WTC11 (cell line): Measurements from ENCODE around the gene ATG2B. TPM values are rescaled to one million over a fixed set of nuclear protein-coding genes. Genes with fewer than 3 reads are reported as not detected.

Experiments
- ATAC-seq: fragments of 200-7000 bp; cut with Tn5 transposase; 2 replicates; pipeline ENCODE4 v1.10.0; 2021; ENCODE audit warnings: mild to moderate bottlenecking, moderate library complexity
- CTCF ChIA-PET: fragments of 300-600 bp; sonication (Branson Sonifier 250); formaldehyde crosslinking; loops from one replicate; lab custom pipeline; 2021; ENCODE audit warnings: antibody characterized with exemption; lab: Charles Lee
- POLR2A ChIA-PET: fragments of 350-600 bp; sonication (Branson Sonifier 250); formaldehyde crosslinking; loops from one replicate; lab custom pipeline; 2021; ENCODE audit warnings: antibody characterized with exemption; lab: Charles Lee
- DNase-seq: peaks from one replicate; pipeline ENCODE4 v3.0.0; 2021; ENCODE audit warnings: low spot score
- H3K27ac Mint-ChIP-seq: 2 replicates; pipeline ENCODE4 v1.8.0; 2021; ENCODE audit warnings: mixed read lengths
- H3K27me3 Mint-ChIP-seq: 2 replicates; pipeline ENCODE4 v1.8.0; 2021; ENCODE audit warnings: low read depth, mild to moderate bottlenecking, moderate library complexity, mixed read lengths
- H3K36me3 Mint-ChIP-seq: 2 replicates; pipeline ENCODE4 v1.8.0; 2021; ENCODE audit warnings: mixed read lengths
- H3K4me1 Mint-ChIP-seq: 2 replicates; pipeline ENCODE4 v1.8.0; 2022; ENCODE audit warnings: mixed read lengths
- H3K4me3 Mint-ChIP-seq: 2 replicates; pipeline ENCODE4 v1.8.0; 2021; ENCODE audit warnings: mild to moderate bottlenecking, moderate library complexity, mixed read lengths
- H3K9me3 Mint-ChIP-seq: 2 replicates; pipeline ENCODE4 v1.8.0; 2021; ENCODE audit warnings: mixed read lengths
- AR ChIP-seq: fragments of 250-450 bp; sonication (Bioruptor Pico); IDR thresholded peaks from 2 replicates; pipeline ENCODE4 v1.9.0; 2021; ENCODE audit warnings: mild to moderate bottlenecking
- CREM ChIP-seq: sonication (generic); formaldehyde crosslinking; IDR thresholded peaks from 2 replicates; pipeline ENCODE4 v1.8.1; 2022; ENCODE audit warnings: mild to moderate bottlenecking, missing genetic modification reagents, moderate library complexity
- ESRRA ChIP-seq: sonication (generic); formaldehyde crosslinking; IDR thresholded peaks from 2 replicates; pipeline ENCODE4 v1.8.1; 2022; ENCODE audit warnings: mild to moderate bottlenecking, missing genetic modification reagents, borderline replicate concordance
- HMGA2 ChIP-seq: fragments of 250-450 bp; sonication (Bioruptor Pico); IDR thresholded peaks from 2 replicates; pipeline ENCODE4 v1.4.0; 2021; ENCODE audit warnings: mild to moderate bottlenecking, moderate library complexity
- NR1H2 ChIP-seq: sonication (generic); formaldehyde crosslinking; IDR thresholded peaks from 2 replicates; pipeline ENCODE4 v1.9.0; 2021; ENCODE audit warnings: mild to moderate bottlenecking, moderate library complexity, missing genetic modification reagents
- PRDM15 ChIP-seq: sonication (generic); formaldehyde crosslinking; IDR thresholded peaks from 2 replicates; pipeline ENCODE4 v1.8.0; 2022; ENCODE audit warnings: missing genetic modification reagents
- PREB ChIP-seq: sonication (generic); formaldehyde crosslinking; IDR thresholded peaks from 2 replicates; pipeline ENCODE4 v1.8.1; 2022; ENCODE audit warnings: mild to moderate bottlenecking, missing genetic modification reagents, moderate library complexity, borderline replicate concordance
- SP1 ChIP-seq: sonication (generic); formaldehyde crosslinking; conservative IDR thresholded peaks from 2 replicates; pipeline ENCODE4 v1.8.1; 2022; ENCODE audit warnings: missing genetic modification reagents
- STAT6 ChIP-seq: sonication (generic); formaldehyde crosslinking; conservative IDR thresholded peaks from 2 replicates; pipeline ENCODE4 v1.8.1; 2023; ENCODE audit warnings: mild to moderate bottlenecking, low read depth, missing genetic modification reagents, moderate library complexity
- TCF7 ChIP-seq: sonication (generic); formaldehyde crosslinking; IDR thresholded peaks from 2 replicates; pipeline ENCODE4 v1.8.0; 2022; ENCODE audit warnings: mild to moderate bottlenecking, low read depth, missing genetic modification reagents, moderate library complexity
- TEAD1 ChIP-seq: sonication (generic); formaldehyde crosslinking; IDR thresholded peaks from 2 replicates; pipeline ENCODE4 v1.8.0; 2022; ENCODE audit warnings: mild to moderate bottlenecking, missing genetic modification reagents
- USF1 ChIP-seq: sonication (generic); formaldehyde crosslinking; IDR thresholded peaks from 2 replicates; pipeline ENCODE4 v1.8.0; 2022; ENCODE audit warnings: mild to moderate bottlenecking, missing genetic modification reagents
- USF2 ChIP-seq: sonication (generic); formaldehyde crosslinking; IDR thresholded peaks from 2 replicates; pipeline ENCODE4 v1.8.1; 2023; ENCODE audit warnings: mild to moderate bottlenecking, missing genetic modification reagents, moderate library complexity
- ZNF317 ChIP-seq: sonication (generic); formaldehyde crosslinking; IDR thresholded peaks from 2 replicates; pipeline ENCODE4 v1.8.1; 2023; ENCODE audit warnings: low read depth, mild to moderate bottlenecking, moderate library complexity, missing genetic modification reagents, borderline replicate concordance
- ZNF532 ChIP-seq: fragments of 250-450 bp; sonication (Bioruptor Pico); IDR thresholded peaks from 2 replicates; pipeline ENCODE4 v1.9.0; 2021; ENCODE audit warnings: mild to moderate bottlenecking, borderline replicate concordance
- total RNA-seq: library from RNA; stranded (reverse); gene quantifications from 3 replicates; pipeline ENCODE4 v1.2.3, GENCODE V29; 2021
- TF ChIP-seq, protein P1 (sequence below): sonication (generic); formaldehyde crosslinking; IDR thresholded peaks from 2 replicates; pipeline ENCODE4 v1.8.1; 2023; ENCODE audit warnings: mild to moderate bottlenecking, missing genetic modification reagents, moderate library complexity

ATG2B gene
- total RNA-seq, 1 experiment from 2014 or later, result 10.3 TPM

- DNase-seq (no peak), ATAC-seq (no peak)
- peaks cover 27% of the 10 kb centered on the region for H3K4me1 Mint-ChIP-seq
- H3K4me3 Mint-ChIP-seq, result no peak overlapping the region
- ChIA-PET POLR2A (no interaction called here), CTCF (interaction anchor here (0.6 to 1.8 kb wide), 2 partner anchors 29 to 133 kb away, joined by 5 to 6 read pairs; no protein-coding TSS in a partner anchor)
- H3K27ac Mint-ChIP-seq, result no peak overlapping the region
- H3K9me3 Mint-ChIP-seq, result peaks cover 5% of the 10 kb centered on the region
- H3K27me3 Mint-ChIP-seq, result no peaks in the 10 kb centered on the region
- no peaks in the 10 kb centered on the region for H3K36me3 Mint-ChIP-seq
- TF ChIP-seq TCF7 (no peak), ZNF317 (no peak), AR (no peak), ZNF532 (no peak), STAT6 (CRISPR knock-in tag) (no peak), USF1 (CRISPR knock-in tag) (no peak), NR1H2 (CRISPR knock-in tag) (no peak), PREB (CRISPR knock-in tag) (no peak)
Measured at GRCh38 chr14:96233661-96234060, 129.5 kb downstream of the ATG2B start.

- Mint-ChIP-seq H3K4me3 (no peak overlapping the region), H3K36me3 (peaks cover 1% of the 10 kb centered on the region), H3K27me3 (peaks cover 6% of the 10 kb centered on the region; the same call in 1 of the 2 replicates), H3K27ac (peak overlapping the region; percentile 13; the same call in 1 of the 2 replicates), H3K9me3 (peaks cover 14% of the 10 kb centered on the region), H3K4me1 (peaks cover 27% of the 10 kb centered on the region)
- CTCF ChIA-PET, result interaction anchor here (0.9 kb wide), 1 partner anchor 132 kb away, joined by 4 read pairs; no protein-coding TSS in a partner anchor
- POLR2A ChIA-PET, result no interaction called here
- ATAC-seq (no peak), DNase-seq (no peak)
- no peak for TF ChIP-seq CREM (CRISPR knock-in tag)
- TF ChIP-seq ESRRA (CRISPR knock-in tag), result no peak
- TF ChIP-seq PRDM15, result no peak
- no peak for TF ChIP-seq TEAD1 (CRISPR knock-in tag)
- TF ChIP-seq USF2 (CRISPR knock-in tag), result no peak
- TF ChIP-seq HMGA2 (CRISPR knock-in tag), result no peak
- TF ChIP-seq SP1 (CRISPR knock-in tag), result no peak
- TF ChIP-seq, protein P1, sequence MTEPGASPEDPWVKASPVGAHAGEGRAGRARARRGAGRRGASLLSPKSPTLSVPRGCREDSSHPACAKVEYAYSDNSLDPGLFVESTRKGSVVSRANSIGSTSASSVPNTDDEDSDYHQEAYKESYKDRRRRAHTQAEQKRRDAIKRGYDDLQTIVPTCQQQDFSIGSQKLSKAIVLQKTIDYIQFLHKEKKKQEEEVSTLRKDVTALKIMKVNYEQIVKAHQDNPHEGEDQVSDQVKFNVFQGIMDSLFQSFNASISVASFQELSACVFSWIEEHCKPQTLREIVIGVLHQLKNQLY (CRISPR knock-in tag), result no peak
Measured at GRCh38 chr14:96232506-96232905, 130.6 kb downstream of the ATG2B start.
